Activated CD8-positive, alpha-beta memory T cell treated with anti-CD3 and anti-CD28 coated beads for 48 hours (primary cell): ENCODE data around the gene TBCK.
"Not testable (repeated sequence)": the region's sequence is repeated elsewhere in the genome, so short reads cannot be mapped to it uniquely, and the experiment has no call there.

ENCODE experiments used
- DNase-seq, 3 experiments: peaks; one replicate each; pipeline ENCODE4 v3.0.0-alpha.2; 2020; ENCODE audit warnings: low read depth in 2 of 3, low spot score in 2 of 3

TBCK gene

GRCh38 chr4:106238820-106239420, 77.1 kb downstream of the TBCK start:
- no peak for DNase-seq

GRCh38 chr4:106231931-106232330, 84.1 kb downstream of the TBCK start:
- DNase-seq, result no peak

- no peak for DNase-seq
These were observed 93.5 kb downstream of the TBCK start for GRCh38 chr4:106222548-106222947.

GRCh38 chr4:106213291-106213690, 102.7 kb downstream of the TBCK start:
- DNase-seq, result not testable (repeated sequence)

GRCh38 chr4:106210021-106210420, 106.0 kb downstream of the TBCK start:
- no peak for DNase-seq

- DNase-seq, result no peak
These were observed 107.2 kb downstream of the TBCK start for GRCh38 chr4:106208481-106209460.

- DNase-seq, result no peak
These were observed 114.6 kb downstream of the TBCK start for GRCh38 chr4:106201373-106201772.

- no peak for DNase-seq
These were observed 120.5 kb downstream of the TBCK start for GRCh38 chr4:106195435-106195950.

- no peak for DNase-seq
These were observed 121.2 kb downstream of the TBCK start for GRCh38 chr4:106194801-106195200.

- no peak for DNase-seq
These were observed 123.9 kb downstream of the TBCK start for GRCh38 chr4:106192131-106192530.

GRCh38 chr4:106186201-106186600, 129.8 kb downstream of the TBCK start:
- DNase-seq, result no peak

- no peak for DNase-seq
These were observed 132.5 kb downstream of the TBCK start for GRCh38 chr4:106183551-106183950.

GRCh38 chr4:106172861-106173260, 143.1 kb downstream of the TBCK start:
- no peak for DNase-seq

GRCh38 chr4:106165351-106166010, 150.5 kb downstream of the TBCK start:
- no peak for DNase-seq

GRCh38 chr4:106162278-106162677, 153.7 kb downstream of the TBCK start:
- DNase-seq, result no peak

- no peak for DNase-seq
These were observed 155.4 kb downstream of the TBCK start for GRCh38 chr4:106160560-106160959.

- no peak for DNase-seq
These were observed 166.1 kb downstream of the TBCK start for GRCh38 chr4:106149911-106150310.

GRCh38 chr4:106149026-106149425, 167.0 kb downstream of the TBCK start:
- DNase-seq, result no peak

- DNase-seq, result no peak
These were observed 173.3 kb downstream of the TBCK start for GRCh38 chr4:106142616-106143127.

GRCh38 chr4:106140601-106141000, 175.4 kb downstream of the TBCK start:
- DNase-seq, result no peak

- no peak for DNase-seq
These were observed 179.2 kb downstream of the TBCK start for GRCh38 chr4:106136777-106137331.
